ENCODE measurements around the gene PKD1L1. TPM values are rescaled to one million over a fixed set of nuclear protein-coding genes. Genes with fewer than 3 reads are reported as not detected.

PKD1L1 gene
- total RNA-seq, 1 donor from 2014 or later: 14.2 TPM

GRCh38 chr7:47906883-47907282 lies 41.4 kb downstream of the PKD1L1 start:
- no peak for DNase-seq (ENCODE audit: extremely low read depth, low read depth, low spot score)

GRCh38 chr7:47905076-47905920 lies 43.0 kb downstream of the PKD1L1 start:
- no peak for DNase-seq (ENCODE audit: extremely low read depth, low read depth, low spot score)

- no peak for DNase-seq (ENCODE audit: extremely low read depth, low read depth, low spot score)
Measured at GRCh38 chr7:47902013-47902412, 46.3 kb downstream of the PKD1L1 start.

- no peak for DNase-seq (ENCODE audit: extremely low read depth, low read depth, low spot score)
Measured at GRCh38 chr7:47901542-47901941, 46.7 kb downstream of the PKD1L1 start.

- DNase-seq (ENCODE audit: extremely low read depth, low read depth, low spot score): no peak
Measured at GRCh38 chr7:47897831-47898230, 50.4 kb downstream of the PKD1L1 start.

- DNase-seq (ENCODE audit: extremely low read depth, low read depth, low spot score): no peak
Measured at GRCh38 chr7:47896809-47897423, 51.4 kb downstream of the PKD1L1 start.

- no peak for DNase-seq (ENCODE audit: extremely low read depth, low read depth, low spot score)
Measured at GRCh38 chr7:47895026-47895425, 53.2 kb downstream of the PKD1L1 start.

GRCh38 chr7:47893721-47894365 lies 54.4 kb downstream of the PKD1L1 start:
- no peak for DNase-seq (ENCODE audit: extremely low read depth, low read depth, low spot score)

GRCh38 chr7:47893238-47893637 lies 55.0 kb downstream of the PKD1L1 start:
- DNase-seq (ENCODE audit: extremely low read depth, low read depth, low spot score): no peak

GRCh38 chr7:47890606-47891005 lies 57.7 kb downstream of the PKD1L1 start:
- DNase-seq (ENCODE audit: extremely low read depth, low read depth, low spot score): no peak

- DNase-seq (ENCODE audit: extremely low read depth, low read depth, low spot score): no peak
Measured at GRCh38 chr7:47890125-47890524, 58.1 kb downstream of the PKD1L1 start.

- DNase-seq (ENCODE audit: extremely low read depth, low read depth, low spot score): no peak
Measured at GRCh38 chr7:47889723-47890122, 58.5 kb downstream of the PKD1L1 start.

GRCh38 chr7:47888371-47889265 lies 59.6 kb downstream of the PKD1L1 start:
- no peak for DNase-seq (ENCODE audit: extremely low read depth, low read depth, low spot score)

- DNase-seq (ENCODE audit: extremely low read depth, low read depth, low spot score): no peak
Measured at GRCh38 chr7:47887016-47887640, 61.1 kb downstream of the PKD1L1 start.

- no peak for DNase-seq (ENCODE audit: extremely low read depth, low read depth, low spot score)
Measured at GRCh38 chr7:47885987-47886811, 62.1 kb downstream of the PKD1L1 start.

- no peak for DNase-seq (ENCODE audit: extremely low read depth, low read depth, low spot score)
Measured at GRCh38 chr7:47885309-47885986, 62.8 kb downstream of the PKD1L1 start.

GRCh38 chr7:47884675-47885074 lies 63.6 kb downstream of the PKD1L1 start:
- DNase-seq (ENCODE audit: extremely low read depth, low read depth, low spot score): no peak

GRCh38 chr7:47882635-47883034 lies 65.6 kb downstream of the PKD1L1 start:
- DNase-seq (ENCODE audit: extremely low read depth, low read depth, low spot score): no peak

GRCh38 chr7:47881256-47881655 lies 67.0 kb downstream of the PKD1L1 start:
- DNase-seq (ENCODE audit: extremely low read depth, low read depth, low spot score): no peak
